ACC112 (cell line): ENCODE data around the gene HDAC4.

Source experiments
- H2AFZ ChIP-seq: fragments of 200-600 bp; sonication (generic); one replicate; pipeline ENCODE4 v1.6.0; 2017; ENCODE audit warnings: antibody characterized with exemption, low read length; ENCODE audit not compliant: unreplicated experiment
- H3K27ac ChIP-seq: fragments of 200-600 bp; sonication (generic); 2 replicates; pipeline ENCODE4 v1.5.1; 2014; ENCODE audit warnings: low read depth, mild to moderate bottlenecking, antibody characterized with exemption, low read length, moderate library complexity
- H3K27me3 ChIP-seq: fragments of 200-600 bp; sonication (generic); 2 replicates; pipeline ENCODE4 v1.6.1; 2014; ENCODE audit warnings: mild to moderate bottlenecking, antibody characterized with exemption, low read length, moderate library complexity, mixed read lengths; ENCODE audit not compliant: insufficient read depth
- H3K36me3 ChIP-seq: fragments of 200-600 bp; sonication (generic); 2 replicates; pipeline ENCODE4 v1.6.1; 2016; ENCODE audit warnings: mild to moderate bottlenecking, antibody characterized with exemption, low read length, moderate library complexity, mixed read lengths; ENCODE audit not compliant: insufficient read depth
- H3K4me1 ChIP-seq: fragments of 200-600 bp; sonication (generic); one replicate; pipeline ENCODE4 v1.6.1; 2016; ENCODE audit warnings: low read length, mixed read lengths; ENCODE audit not compliant: insufficient read depth, unreplicated experiment, control insufficient read depth
- H3K4me3 ChIP-seq: fragments of 200-600 bp; sonication (generic); 2 replicates; pipeline ENCODE4 v1.5.1; 2014; ENCODE audit warnings: mild to moderate bottlenecking, low read depth, low read length
- H3K79me2 ChIP-seq: fragments of 200-600 bp; sonication (generic); one replicate; pipeline ENCODE4 v1.6.0; 2016; ENCODE audit warnings: low read length; ENCODE audit not compliant: control insufficient read depth, unreplicated experiment, insufficient read depth

The HDAC4 gene

GRCh38 chr2:239182981-239183791 is 217.6 kb downstream of the HDAC4 start:
- no peak overlapping the region for H2AFZ ChIP-seq
- H3K27ac ChIP-seq, result no peak overlapping the region
- no peaks in the 10 kb centered on the region for H3K4me1 ChIP-seq
- H3K27me3 ChIP-seq, result no peaks in the 10 kb centered on the region
- no peak overlapping the region for H3K4me3 ChIP-seq
- peaks cover under 1% of the 10 kb centered on the region; the same call in 1 of the 2 replicates for H3K36me3 ChIP-seq
- no peaks in the 10 kb centered on the region for H3K79me2 ChIP-seq

GRCh38 chr2:239181903-239182581 is 218.8 kb downstream of the HDAC4 start:
- Histone ChIP-seq H3K27me3 (no peaks in the 10 kb centered on the region), H2AFZ (no peak overlapping the region), H3K36me3 (peaks cover 3% of the 10 kb centered on the region; the same call in 1 of the 2 replicates), H3K27ac (no peak overlapping the region), H3K4me1 (no peaks in the 10 kb centered on the region), H3K4me3 (no peak overlapping the region), H3K79me2 (no peaks in the 10 kb centered on the region)

DNA sequence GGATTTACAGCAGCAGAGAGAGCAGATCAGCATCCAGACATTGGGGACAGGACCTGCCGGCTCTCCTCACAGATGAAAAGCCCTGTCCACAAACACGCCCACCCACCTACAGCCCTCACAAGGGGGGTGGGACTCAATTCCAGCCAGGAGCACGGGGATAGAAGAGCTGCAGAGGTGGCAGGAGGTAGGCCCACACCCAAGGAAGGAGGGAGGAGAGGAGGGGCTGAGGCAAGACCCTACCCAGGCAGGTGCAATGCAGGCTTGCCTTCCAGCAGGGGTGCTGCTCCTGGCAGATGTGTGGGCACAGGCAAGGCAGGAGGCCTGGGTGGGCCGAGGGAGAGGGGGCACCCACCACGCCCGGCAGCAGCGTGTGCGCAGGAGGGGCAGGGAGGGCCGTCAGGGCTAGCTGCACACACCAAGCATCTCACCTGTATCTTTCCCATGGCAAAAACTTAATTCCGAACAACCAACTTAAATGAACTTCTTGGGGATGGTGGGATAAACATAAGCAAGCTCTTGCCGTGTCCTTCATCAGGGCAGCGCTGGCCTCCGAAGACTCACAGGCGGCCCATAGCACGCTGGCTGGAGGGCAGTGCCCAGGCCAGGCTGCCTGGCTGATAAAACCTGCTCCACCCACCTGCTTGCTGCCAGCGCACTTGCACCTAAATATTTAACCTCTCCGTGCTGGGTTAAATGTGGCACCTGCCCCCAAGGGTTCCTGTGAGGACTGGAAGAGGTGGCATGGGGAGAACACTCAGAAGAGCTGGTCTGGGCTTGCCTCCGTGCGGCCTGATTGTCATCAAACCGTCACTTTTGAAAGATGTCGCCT is 219.5 kb downstream of the HDAC4 start:
- Histone ChIP-seq H2AFZ (no peak overlapping the region), H3K27me3 (no peaks in the 10 kb centered on the region), H3K4me3 (no peak overlapping the region), H3K36me3 (peaks cover 4% of the 10 kb centered on the region; the same call in 1 of the 2 replicates), H3K27ac (no peak overlapping the region), H3K4me1 (no peaks in the 10 kb centered on the region), H3K79me2 (no peaks in the 10 kb centered on the region)

DNA sequence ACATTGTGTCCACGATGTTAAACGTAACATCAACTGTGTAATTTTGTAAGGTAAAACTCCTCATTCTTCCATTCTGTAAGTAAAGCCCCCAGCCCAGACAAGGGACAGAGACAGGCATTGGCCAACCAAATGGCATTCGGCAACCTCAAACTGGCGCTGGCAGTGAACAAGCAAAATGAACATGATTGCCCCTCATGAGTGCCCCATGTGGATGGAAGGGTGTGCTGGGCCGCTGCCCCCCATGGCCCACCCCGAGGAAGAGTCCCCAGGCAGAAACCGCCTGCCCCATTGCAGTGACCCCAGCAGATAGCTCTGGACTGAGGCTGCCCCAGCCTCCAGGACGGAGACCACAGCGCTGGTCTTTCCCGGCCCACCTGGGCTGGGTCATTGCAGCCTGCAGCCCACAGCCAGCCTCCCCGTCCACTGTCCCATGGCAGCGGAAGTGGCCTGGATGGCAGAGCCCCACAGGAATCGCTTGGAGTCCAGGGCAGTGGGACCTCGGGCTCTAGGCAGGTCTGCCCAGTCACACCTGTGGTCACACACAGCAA is 220.2 kb downstream of the HDAC4 start:
- Histone ChIP-seq H3K79me2 (no peaks in the 10 kb centered on the region), H3K36me3 (peaks cover 4% of the 10 kb centered on the region; the same call in 1 of the 2 replicates), H3K27me3 (no peaks in the 10 kb centered on the region), H3K4me3 (no peak overlapping the region), H3K27ac (no peak overlapping the region), H3K4me1 (no peaks in the 10 kb centered on the region), H2AFZ (no peak overlapping the region)

DNA sequence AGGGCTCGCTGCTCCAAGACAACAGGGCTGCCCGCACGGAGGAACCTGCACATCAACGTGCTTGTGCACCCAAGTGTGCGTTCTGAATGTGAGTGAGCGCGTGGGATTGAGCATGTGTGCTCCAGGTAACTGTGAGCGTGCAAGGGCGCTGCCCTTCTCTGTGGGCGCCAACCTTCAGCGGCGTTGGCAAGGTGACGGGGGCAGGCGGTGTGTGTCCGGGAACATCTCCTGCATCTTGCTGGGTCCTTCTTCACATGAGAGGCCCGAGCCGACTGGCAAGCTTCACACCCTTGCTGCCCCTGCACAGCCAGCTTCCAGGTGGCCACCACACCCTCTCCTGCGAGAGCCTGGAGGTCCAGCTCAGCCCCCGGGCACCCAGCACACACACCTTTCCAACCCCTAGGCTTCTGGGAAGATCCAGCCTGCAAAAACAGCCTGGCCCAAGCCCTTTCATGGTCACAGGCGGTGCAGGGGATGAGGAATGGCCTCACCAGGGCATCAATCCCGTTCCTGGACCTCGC is 220.9 kb downstream of the HDAC4 start:
- no peak overlapping the region for H2AFZ ChIP-seq

GRCh38 chr2:239178954-239179353 is 221.9 kb downstream of the HDAC4 start:
- Histone ChIP-seq H3K36me3 (peaks cover 14% of the 10 kb centered on the region; the same call in 1 of the 2 replicates), H2AFZ (no peak overlapping the region), H3K27me3 (no peaks in the 10 kb centered on the region), H3K79me2 (no peaks in the 10 kb centered on the region), H3K4me3 (no peak overlapping the region), H3K27ac (no peak overlapping the region), H3K4me1 (no peaks in the 10 kb centered on the region)

More for the DNA sequence above, 220.9 kb downstream of the HDAC4 start:
- Histone ChIP-seq H3K4me3 (no peak overlapping the region), H3K36me3 (peaks cover 4% of the 10 kb centered on the region; the same call in 1 of the 2 replicates), H3K27ac (no peak overlapping the region), H3K79me2 (no peaks in the 10 kb centered on the region), H3K27me3 (no peaks in the 10 kb centered on the region), H3K4me1 (no peaks in the 10 kb centered on the region)

DNA sequence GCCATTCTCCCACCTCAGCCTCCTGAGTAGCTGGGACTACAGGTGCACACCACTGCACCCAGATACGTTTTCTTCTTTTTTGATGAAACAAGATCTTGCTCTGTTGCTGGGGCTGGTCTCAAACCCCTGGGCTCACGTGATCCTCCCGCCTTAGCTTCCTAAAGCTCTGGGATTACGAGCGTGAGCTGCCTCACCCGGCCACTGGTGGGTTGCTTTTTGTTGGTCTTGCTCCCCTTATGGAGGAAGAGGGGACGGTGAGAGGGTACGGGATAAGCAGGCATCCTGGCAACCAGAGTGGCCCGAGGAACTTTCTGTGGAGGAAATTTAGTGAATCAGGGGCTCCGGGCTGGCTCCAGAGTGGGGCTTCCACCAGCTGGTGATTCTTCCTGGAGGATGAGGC is 222.3 kb downstream of the HDAC4 start:
- H3K27me3 ChIP-seq, result no peaks in the 10 kb centered on the region
- H3K4me3 ChIP-seq, result no peak overlapping the region
- no peaks in the 10 kb centered on the region for H3K4me1 ChIP-seq
- H3K36me3 ChIP-seq, result peaks cover 14% of the 10 kb centered on the region; the same call in 1 of the 2 replicates
- H3K79me2 ChIP-seq, result no peaks in the 10 kb centered on the region
- H3K27ac ChIP-seq, result no peak overlapping the region
- no peak overlapping the region for H2AFZ ChIP-seq

- no peaks in the 10 kb centered on the region for H3K79me2 ChIP-seq
- H3K27me3 ChIP-seq, result no peaks in the 10 kb centered on the region
- H2AFZ ChIP-seq, result no peak overlapping the region
- H3K27ac ChIP-seq, result no peak overlapping the region
- H3K4me3 ChIP-seq, result no peak overlapping the region
- H3K36me3 ChIP-seq, result peaks cover 16% of the 10 kb centered on the region; the same call in 1 of the 2 replicates
- no peaks in the 10 kb centered on the region for H3K4me1 ChIP-seq
These were observed 222.9 kb downstream of the HDAC4 start for GRCh38 chr2:239177908-239178307.

GRCh38 chr2:239177325-239177724 is 223.5 kb downstream of the HDAC4 start:
- Histone ChIP-seq H3K79me2 (no peaks in the 10 kb centered on the region), H2AFZ (no peak overlapping the region), H3K4me3 (no peak overlapping the region), H3K4me1 (no peaks in the 10 kb centered on the region), H3K27me3 (no peaks in the 10 kb centered on the region), H3K36me3 (peaks cover 22% of the 10 kb centered on the region), H3K27ac (no peak overlapping the region)
